DMS79 (cell line): ENCODE data around the gene PPP1R11.
A peak's percentile ranks its signal among the peaks of the same experiment; 100 is the strongest.
"Not testable (repeated sequence)": the region's sequence is repeated elsewhere in the genome, so short reads cannot be mapped to it uniquely, and the experiment has no call there.

Source experiments
- DNase-seq: peaks from one replicate; lab custom pipeline; 2025; lab: John Stamatoyannopoulos, UW

Gene PPP1R11

GRCh38 chr6:30097902-30098768, 31.1 kb downstream of the PPP1R11 start:
- no peak for DNase-seq

GRCh38 chr6:30100154-30100553, 33.2 kb downstream of the PPP1R11 start:
- no peak for DNase-seq

- DNase-seq = no peak
Measured at GRCh38 chr6:30100585-30101443, 33.8 kb downstream of the PPP1R11 start.

- peak; percentile 18 for DNase-seq
Measured at GRCh38 chr6:30101444-30102413, 34.7 kb downstream of the PPP1R11 start.

GRCh38 chr6:30102414-30102969, 35.5 kb downstream of the PPP1R11 start:
- DNase-seq = no peak

- DNase-seq = peak; percentile 65
Measured at GRCh38 chr6:30102970-30103871, 36.2 kb downstream of the PPP1R11 start.

GRCh38 chr6:30103872-30104179, 36.8 kb downstream of the PPP1R11 start:
- DNase-seq = no peak

- DNase-seq = no peak
Measured at GRCh38 chr6:30104661-30105060, 37.7 kb downstream of the PPP1R11 start.

GRCh38 chr6:30111266-30111856, 44.4 kb downstream of the PPP1R11 start:
- no peak for DNase-seq

GRCh38 chr6:30112402-30112994, 45.5 kb downstream of the PPP1R11 start:
- DNase-seq = no peak

GRCh38 chr6:30113003-30113759, 46.2 kb downstream of the PPP1R11 start, which contains the start of gene TRIM31:
Gene TRIM31 (minus strand): TSS chr6:30113090. CDS start chr6:30112805, 285 bp downstream.
- no peak for DNase-seq

GRCh38 chr6:30113841-30114240, 46.8 kb downstream of the PPP1R11 start:
- DNase-seq = no peak

GRCh38 chr6:30116724-30117123, 49.7 kb downstream of the PPP1R11 start:
- no peak for DNase-seq

GRCh38 chr6:30118691-30119090, 51.7 kb downstream of the PPP1R11 start:
- DNase-seq = not testable (repeated sequence)
